EL (cell line): Measurements from ENCODE around the gene LIX1L.
"Not testable (repeated sequence)": the region's sequence is repeated elsewhere in the genome, so short reads cannot be mapped to it uniquely, and the experiment has no call there.

Experiments used
- DNase-seq: peaks from one replicate; pipeline ENCODE4 v3.0.0-alpha.2; 2016

Gene LIX1L

DNA sequence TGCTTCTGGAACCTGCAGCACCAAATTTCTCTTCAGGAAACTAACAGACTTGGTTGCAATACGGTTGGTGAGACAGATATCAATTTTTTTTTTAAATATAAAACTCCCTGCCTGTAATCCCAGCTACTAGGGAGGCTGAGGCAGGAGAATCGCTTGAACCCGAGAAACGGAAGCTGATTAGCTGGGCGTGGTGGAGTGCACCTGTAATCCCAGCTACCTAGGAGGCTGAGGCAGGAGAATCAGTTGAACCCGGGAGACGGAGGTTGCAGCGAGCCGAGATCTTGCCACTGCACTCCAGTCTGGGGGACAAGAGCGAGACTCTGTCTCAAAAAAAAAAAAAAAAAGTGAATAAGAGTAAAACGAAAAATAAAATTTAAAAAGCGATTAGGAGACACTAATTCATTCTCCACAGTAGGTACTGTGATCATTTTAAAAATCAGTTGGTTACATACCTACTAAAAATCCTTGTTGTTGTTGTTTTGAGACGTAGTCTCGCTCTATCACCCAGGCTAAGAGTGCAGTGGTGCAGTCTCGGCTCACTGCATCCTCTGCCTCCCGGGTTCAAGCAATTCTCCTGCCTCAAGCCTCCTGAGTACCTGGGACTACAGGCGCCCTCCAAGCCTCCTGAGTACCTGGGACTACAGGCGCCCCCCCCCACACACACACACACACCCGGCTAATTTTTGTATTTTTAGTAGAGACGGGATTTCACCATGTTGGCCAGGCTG lies 29.7 kb downstream of the LIX1L start:
- DNase-seq, result no peak

DNA sequence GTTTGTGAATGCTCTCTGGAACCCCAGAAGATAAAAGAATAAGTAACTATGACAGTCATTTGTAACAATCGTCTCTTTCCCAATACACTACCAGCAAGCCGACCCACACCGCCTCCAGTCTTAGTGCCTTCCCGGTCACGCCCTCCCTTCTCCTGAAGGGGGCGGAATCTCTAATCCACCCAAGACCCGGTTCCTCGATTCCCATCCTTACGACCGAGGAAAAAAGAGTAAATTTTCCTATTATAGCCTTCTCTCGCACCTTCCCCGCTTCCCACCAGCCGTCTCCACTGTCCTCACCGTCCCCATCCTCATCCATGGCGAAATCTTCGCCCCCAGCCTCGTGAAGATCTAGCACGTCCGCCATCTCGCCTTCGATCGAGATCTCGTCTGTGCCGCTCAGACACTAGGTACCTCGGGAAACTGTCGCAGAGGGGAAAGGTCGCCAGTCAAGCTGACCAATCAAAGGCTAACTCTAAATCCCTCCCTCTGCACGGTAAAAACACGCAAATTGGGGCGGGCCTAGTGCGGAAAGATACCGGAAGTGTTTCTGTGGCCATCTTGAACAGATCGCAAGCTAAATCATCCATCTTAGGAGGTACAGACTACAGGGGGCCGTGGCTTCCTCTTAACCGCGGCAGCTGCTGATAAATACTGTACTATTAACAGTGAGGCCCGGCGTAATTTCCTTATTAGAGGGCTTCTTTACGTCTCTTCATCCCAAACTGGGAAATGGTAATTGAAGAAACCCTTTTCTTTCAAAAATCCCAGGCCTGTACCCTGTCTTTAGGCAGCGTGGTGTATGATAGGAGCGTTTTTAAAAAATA lies 30.5 kb downstream of the LIX1L start, which contains the start of gene RBM8A:
TSS of gene RBM8A (minus strand) at position 422 of the 824 bp plus-strand sequence. CDS start at position 364, 58 bp downstream.
- peak; percentile 99 for DNase-seq

DNA sequence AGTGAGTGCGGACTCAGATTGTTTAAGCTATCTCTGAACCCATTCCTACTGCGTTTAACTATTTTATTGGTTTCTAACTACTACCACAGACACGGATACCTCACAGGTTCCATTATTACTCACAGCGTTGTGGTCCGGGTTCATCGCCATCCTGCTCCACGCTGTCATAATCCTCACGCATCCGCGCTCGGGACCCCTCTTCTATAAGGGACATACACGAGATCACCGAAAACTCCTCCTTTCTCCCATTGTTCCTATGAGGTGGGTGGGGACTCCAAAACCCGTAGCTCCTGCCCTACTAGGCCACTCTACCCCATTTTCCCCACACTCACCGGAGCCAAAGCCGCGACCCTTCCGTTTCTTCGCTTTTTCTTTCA lies 31.1 kb downstream of the LIX1L start:
- no peak for DNase-seq

DNA sequence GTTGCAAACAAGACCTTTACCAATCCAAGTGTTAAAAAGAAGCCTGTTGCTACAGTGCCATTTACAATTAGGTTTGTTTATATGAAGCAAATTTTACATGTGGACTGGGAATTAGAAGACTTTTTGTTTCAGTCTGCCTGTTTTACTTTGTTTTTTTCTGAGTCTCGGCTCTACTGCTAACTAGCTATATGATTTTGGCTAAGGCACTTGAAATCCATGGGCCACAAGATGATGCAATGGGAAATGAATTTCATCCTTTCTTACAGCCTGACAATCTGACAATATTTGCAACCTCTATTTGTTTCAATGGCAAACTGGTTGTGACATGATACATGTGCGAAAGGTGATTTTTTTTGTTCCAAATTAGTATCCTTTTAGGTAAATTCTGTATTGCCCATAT lies 35.6 kb downstream of the LIX1L start:
- DNase-seq, result no peak

DNA sequence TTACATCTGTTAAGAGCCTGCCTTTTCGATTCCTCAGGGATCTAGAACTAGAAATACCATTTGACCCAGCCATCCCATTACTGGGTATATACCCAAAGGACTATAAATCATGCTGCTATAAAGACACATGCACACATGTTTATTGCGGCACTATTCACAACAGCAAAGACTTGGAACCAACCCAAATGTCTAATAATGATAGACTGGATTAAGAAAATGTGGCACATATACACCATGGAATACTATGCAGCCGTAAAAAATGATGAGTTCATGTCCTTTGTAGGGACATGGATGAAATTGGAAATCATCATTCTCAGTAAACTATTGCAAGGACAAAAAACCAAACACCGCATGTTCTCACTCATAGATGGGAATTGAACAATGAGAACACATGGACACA lies 37.5 kb downstream of the LIX1L start:
- DNase-seq, result not testable (repeated sequence)

DNA sequence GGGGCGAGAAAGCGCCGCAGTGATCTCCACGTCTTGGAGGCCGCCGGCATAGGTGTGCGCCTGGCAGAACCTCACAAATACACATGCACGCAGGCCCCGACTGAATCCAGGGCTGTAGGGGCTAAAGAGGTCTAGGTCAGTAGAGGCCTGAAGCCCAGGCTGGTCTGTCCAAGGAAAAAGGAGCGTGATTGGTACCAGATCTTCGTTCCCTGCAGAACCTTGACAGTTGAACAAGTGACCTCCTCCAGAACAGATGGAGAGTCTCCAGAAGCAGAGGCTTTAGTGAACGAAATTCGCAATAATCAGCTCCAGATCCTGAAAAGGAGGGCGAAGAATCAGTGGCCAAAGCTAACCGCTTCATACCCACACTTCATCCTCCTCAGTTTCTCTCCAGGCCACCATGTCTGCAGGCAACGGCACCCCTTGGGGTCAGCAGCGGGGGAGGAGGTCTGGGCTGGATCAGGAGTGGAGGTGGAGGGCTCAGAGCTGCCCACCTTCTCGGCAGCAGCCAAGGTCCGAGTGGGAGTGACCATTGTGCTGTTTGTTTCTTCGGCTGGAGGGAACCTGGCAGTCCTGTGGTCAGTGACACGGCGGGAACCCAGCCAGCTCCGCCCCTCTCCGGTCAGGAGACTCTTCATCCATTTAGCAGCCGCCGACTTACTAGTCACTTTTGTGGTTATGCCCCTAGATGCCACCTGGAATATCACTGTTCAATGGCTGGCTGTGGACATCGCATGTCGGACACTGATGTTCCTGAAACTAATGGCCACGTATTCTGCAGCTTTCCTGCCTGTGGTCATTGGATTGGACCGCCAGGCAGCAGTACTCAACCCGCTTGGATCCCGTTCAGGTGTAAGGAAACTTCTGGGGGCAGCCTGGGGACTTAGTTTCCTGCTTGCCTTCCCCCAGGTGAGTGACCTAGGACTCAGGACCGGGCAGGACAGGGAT lies 38.6 kb downstream of the LIX1L start:
- DNase-seq, result peak; percentile 58

DNA sequence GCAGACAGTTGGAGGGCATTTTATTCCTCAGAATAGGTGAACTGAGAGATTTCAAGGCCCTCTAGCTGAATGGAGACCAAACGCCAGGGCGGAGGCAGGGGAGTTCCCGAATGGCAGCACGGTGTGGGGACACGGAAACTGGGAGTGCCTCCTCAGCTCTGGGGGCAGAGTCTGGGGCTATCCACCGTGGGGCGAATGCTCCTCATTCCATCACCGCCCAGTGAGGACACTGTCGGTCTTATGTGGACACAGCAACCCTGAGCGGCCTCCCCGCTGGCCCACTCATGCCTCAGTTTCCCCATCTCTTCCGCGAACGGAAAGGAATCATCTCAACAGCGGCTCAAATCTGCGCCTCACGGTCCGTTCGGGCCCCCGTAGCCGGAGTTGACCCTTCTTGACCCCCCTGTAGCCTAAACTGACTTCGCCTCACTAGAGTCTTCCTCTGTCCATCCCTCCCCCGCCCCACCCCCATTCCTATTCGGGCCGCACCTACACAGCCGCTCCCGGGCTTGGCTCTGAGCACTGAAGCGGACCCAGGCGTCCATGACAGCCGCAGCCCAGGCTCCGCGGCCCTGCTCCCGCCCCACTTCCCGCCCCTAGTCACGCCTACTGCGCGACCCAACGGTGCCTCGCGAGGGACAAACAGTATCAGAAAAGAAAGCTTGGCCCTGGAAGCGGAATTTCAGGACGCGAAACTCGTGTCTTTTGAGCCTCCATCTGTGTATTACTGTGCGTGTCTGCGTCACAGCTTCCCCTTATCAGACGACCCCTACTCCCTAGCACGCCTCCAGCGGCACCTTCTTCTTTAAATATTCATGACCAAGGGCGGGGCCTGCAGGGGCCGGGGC lies 39.4 kb downstream of the LIX1L start, which contains the start of gene PEX11B:
TSS of gene PEX11B (minus strand) at position 574 of the 848 bp plus-strand sequence. CDS start at position 545, 29 bp downstream.
- DNase-seq, result peak; percentile 83

DNA sequence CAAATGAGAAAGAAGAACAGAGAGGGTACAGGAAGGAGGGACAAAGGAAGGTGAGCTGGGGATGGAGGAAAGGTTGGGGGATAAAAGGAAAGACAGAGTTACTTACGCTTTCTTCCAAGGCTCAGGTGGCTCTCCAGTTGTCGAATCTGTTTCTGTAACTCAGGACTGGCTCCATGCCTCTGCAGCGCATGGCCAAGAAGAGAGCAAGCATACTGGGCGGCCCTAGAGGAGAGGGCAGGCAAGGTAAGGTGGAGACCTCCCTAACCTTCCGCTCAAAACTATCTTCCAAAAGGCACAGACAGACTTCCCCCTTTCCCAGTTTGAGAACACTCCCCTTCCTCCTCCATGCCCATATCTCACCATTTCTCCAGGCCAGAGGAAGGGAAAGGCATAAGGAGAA lies 40.2 kb downstream of the LIX1L start:
- DNase-seq, result no peak

DNA sequence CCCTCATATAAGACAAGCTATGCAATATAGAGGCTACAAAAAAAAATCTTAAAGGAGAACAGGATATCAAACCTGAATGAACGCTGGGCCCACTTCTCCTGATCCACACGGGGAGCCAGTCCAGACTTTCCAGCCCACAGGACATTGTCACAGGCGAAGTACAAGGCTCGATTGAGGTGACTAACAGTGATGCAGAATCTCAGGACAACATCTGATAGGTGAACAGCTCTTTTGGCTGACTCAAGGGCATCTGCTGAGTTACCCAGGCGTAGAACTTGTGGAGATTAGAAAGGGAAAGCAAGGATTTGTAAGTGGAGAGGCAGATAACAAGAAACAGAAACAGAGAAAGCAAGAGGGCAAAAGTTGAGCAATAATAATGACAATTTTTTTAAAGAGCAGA lies 41.1 kb downstream of the LIX1L start:
- DNase-seq, result no peak

DNA sequence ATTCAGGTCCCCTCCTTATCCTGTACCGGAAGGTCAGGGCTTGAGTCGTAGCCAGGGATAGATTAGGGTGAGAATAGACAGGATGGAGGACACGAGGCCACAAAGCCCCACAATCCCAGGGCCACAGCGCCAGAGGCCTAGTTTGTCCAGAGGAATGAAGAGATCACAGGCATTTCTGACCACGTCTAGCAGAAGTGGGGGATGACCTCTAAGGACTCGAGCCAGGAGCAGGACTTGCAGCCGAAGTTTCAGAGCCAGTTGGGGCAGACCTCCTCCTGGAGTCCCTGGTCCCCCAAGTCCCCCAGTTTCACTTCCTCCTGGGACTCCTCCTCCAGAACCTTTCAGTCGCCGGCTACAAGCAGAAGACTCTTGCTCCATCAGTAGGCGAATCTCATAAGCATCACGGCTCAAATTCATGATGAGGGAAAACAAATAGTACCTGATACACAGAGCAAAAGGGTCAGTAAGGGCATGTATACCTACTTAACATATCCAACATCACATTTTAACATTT lies 45.6 kb downstream of the LIX1L start:
- DNase-seq, result no peak

DNA sequence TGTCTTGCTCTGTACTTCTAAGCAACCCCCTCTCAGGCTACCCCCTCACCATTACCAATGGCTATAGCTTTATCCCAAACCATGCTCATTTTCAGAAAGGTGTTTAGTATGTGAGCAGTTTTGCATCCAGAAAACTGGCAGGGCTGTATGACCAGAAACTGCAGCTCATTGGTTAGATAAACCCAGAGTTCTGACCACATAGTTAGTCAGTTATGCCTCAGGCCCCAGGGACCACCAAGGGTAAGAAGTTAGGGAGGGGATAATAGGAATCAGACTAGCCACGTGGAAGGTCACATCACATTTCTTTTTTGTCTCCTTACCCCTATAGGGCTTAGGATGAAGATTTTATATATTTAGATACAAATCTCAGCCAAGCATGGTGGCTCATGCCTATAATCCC lies 49.2 kb downstream of the LIX1L start:
- DNase-seq, result no peak

DNA sequence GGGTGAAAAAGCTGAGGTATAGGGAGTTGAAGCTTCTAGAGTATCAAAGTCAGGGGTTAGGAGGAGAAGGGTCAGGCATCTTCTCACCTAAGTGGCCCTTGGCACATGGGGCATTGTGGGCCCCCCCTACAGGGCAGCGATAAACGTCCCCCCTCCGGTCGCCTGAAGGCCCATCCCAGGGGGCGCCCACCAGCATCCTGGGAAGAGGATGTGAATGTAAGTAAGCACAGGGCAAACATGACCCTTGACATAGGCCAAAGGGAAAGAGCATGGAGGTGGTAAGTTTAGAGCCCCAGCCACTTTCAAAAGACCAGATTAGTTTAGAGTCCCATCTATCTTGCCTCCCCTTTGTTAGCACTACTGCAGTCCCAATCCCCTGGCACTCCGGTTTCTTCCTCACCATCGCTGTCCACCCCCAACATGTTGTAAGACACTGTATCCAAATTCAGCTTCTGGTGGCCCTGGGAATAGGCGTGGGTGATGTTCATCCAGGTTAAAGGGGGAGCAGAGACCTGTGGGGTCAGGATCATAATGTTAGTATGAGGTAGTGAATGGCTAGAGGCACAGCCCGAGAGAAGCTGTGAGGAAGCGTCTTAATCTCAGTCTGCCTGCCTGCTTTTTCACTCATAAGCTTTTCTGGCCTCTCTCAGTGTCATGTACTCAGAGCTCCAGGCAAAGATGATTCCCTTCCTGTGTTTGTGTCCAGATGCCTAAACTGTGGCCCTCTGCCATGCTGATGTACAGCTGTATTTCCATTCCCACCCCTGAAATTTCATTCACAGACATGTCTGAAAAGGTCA lies 50.7 kb downstream of the LIX1L start:
- DNase-seq, result no peak

DNA sequence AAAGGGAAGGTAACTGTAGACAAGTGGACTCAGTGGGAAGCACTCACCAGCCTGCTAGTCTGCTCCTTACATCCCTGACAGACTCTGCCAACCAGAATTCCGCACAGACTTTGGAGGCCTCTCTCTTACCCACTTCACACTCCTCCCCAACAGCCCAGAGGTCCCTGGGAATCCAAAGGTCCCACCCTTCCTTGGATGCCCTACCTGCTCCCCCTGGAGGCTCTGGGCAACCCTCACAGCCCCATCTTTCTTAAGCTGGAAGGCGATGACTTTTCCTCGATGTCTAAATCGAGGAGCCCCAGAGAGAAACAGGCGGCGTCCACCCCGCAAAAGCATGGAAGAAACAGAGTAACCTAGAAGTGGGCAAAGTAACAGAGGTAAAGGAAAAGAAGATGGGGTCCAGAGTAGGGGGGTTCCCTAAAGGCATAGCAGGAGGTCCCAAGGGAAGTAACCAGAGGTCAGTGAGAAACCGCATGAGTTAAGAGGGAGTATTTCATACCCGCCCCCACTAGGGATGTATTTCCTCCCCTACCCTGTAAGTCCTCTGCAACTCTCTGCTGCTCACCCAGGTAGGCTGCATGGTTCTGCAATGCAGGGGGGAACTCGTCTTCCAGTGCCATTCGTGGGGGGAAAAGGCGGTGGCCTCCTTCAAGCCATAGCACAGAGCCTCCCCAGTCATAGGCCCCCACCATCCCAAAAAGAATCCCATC lies 56.4 kb downstream of the LIX1L start:
- DNase-seq, result no peak

DNA sequence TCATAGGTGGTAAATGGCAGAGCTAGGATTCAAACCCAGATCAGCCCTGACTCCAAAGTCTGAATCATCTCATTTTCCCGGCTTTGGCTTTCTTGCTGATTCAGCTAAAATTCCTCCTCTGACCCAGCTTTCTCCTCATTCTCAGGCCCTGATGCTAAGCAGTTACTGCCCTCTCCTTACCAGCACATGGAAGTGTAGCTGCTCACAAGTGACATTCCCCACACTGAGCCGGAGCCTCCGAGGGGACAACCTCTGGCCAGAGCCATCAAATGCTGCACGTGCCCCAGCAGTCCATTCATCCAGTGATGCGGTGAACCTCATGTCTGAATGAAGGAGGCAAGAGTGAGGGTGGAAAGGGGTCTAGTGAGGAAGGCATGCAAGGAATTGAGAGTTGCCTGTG lies 59.1 kb downstream of the LIX1L start:
- DNase-seq, result no peak

DNA sequence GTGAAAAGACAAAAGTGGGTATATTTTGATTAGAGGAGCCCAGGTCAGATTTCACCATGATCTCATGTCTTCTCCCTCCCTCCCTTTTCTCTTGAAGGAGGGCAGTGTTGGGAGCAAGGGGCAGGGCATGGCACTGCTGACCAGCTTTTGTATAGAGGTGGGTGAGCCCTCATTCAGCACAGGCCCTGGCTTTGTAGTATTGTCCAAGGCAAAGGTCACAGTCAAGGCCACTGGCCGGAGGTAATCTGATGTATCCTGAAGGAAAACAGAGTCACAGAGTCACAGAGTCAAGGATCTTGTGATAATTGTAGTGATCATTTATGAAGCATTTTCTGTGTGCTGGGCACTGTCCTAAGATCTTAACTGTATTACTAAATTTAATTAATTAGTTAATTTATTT lies 59.8 kb downstream of the LIX1L start:
- no peak for DNase-seq

DNA sequence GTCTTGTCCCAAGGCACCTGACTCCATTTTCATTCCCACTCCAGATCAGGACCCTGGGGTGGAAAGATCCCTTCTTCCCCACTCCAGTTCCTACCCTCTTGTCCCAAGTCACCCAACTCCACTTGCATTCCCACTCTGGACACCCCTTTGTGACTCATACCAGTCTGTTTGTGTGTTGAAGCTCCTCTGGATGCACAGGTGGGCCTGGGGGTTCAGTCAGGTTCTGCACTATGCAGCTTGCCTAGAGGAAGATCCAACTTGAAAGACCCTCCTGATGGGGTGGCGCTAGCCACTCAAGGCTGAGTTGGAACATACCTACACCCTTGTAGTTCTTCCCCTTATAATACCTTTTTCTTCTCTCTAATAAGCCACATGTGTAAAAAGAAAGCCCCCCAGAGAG lies 62.3 kb downstream of the LIX1L start:
- DNase-seq, result no peak

DNA sequence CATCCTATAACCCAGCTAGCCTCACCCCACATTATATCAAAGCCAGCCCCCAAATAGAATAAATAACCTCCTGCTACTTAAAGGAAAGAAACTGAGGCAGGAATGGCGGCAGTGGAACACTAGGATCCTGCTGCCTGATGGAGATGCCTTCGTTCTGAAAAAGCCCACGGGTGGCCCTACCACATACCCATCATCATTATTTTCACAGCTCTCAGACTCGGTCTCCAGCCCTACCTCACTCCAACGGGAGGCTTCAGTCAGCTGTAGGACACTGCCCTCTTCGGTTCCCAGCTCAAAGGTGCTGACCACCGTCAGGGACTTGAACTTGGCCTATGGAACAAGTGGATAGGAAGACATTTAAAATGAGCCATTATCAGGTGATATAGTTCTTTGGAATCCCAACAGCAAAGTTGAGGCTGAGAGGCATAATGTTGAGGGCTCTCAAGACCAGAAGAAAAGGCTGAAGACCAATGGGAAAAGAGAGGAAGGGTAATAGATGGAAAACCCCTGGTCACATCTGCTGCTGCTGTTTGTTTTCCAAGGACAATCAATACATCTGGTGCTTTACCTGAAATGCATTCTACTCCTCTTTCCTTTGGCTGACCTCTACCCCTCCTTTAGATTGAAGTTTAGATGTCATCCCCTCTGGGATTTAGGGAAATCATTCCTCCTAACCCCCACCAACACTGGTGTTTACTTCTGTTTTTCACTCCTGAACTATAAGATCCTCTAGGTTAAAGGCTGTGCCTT lies 64.3 kb downstream of the LIX1L start:
- DNase-seq, result no peak

DNA sequence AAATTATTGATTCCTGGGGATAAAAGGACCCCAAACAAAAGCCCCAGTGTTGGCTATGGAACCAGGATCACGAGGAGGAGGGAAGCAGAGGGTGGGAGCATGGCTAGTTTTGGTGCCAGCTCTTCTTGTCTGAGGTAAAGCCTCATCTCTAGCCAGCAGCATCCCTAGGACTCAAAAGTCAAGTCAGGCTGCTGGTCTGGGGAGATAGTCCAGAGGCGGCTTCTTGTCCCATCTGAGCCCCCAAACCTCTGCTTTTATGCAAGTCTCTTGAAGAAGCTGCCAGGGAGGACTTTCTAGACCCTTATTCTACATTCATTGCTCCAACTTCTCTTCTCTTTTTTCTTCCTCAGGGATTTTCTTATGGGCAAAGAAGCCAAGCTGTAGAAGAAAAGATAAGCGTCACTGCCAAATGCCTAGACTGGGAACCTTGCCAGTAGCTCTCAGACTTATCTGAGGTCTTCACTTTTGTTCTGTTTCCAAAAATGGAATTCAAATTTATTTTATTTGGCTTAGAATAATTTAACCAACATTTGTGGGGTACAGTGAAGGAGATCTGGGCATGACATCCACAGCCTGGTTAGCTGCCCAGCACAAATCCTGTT lies 65.2 kb downstream of the LIX1L start:
- DNase-seq, result peak; percentile 34
